SK-N-SH treated with all-trans-retinoic acid at 6 μM for 48 hours (cell line): Measurements from ENCODE around the gene EXOSC9.

Source experiments
- OSR1 ChIP-seq: fragments of 250-450 bp; sonication (Bioruptor Pico); IDR thresholded peaks from 2 replicates; pipeline ENCODE4 v1.8.0; 2022; ENCODE audit warnings: moderate library complexity, mild to moderate bottlenecking, inconsistent platforms
- POU6F1 ChIP-seq: fragments of 250-450 bp; sonication (Bioruptor Pico); IDR thresholded peaks from 2 replicates; pipeline ENCODE4 v1.8.0; 2021; ENCODE audit warnings: low read depth, mild to moderate bottlenecking, moderate library complexity, borderline replicate concordance
- TCF4 ChIP-seq: fragments of 250-450 bp; sonication (Bioruptor Pico); IDR thresholded peaks from 2 replicates; pipeline ENCODE4 v1.8.0; 2021; ENCODE audit warnings: mild to moderate bottlenecking, moderate library complexity, borderline replicate concordance

GRCh38 chr4:121817006-121817405, 15.9 kb downstream of the EXOSC9 start:
- no peak for TF ChIP-seq TCF4
- TF ChIP-seq POU6F1 (CRISPR knock-in tag), result no peak
- TF ChIP-seq OSR1 (CRISPR knock-in tag), result no peak
